Transverse colon (tissue), 4 donors: ENCODE data around the gene RPL41. TPM values are rescaled to one million over a fixed set of nuclear protein-coding genes. Genes with fewer than 3 reads are reported as not detected.
A peak's percentile ranks its signal among the peaks of the same experiment; 100 is the strongest.

Source experiments
- DNase-seq: peaks from one replicate; pipeline ENCODE4 v3.0.0-alpha.2; 2019
- H3K27ac ChIP-seq, 4 donors: fragments of 200-600 bp; sonication (generic); 2 replicates each; pipeline ENCODE4 v1.5.1; 2016 to 2018; ENCODE audit warnings: inconsistent platforms in 4 of 4
- H3K27me3 ChIP-seq: fragments of 200-600 bp; sonication (generic); 2 replicates; pipeline ENCODE4 v1.5.1; 2017; ENCODE audit warnings: inconsistent platforms
- H3K36me3 ChIP-seq, 4 donors: fragments of 200-600 bp; sonication (generic); 2 replicates each; pipeline ENCODE4 v1.5.1; 2017 to 2019; ENCODE audit warnings: inconsistent platforms in 4 of 4
- H3K4me1 ChIP-seq, 4 donors: fragments of 200-600 bp; sonication (generic); 2 replicates each; pipeline ENCODE4 v1.5.1; 2017 to 2020; ENCODE audit warnings: inconsistent platforms in 4 of 4
- H3K4me3 ChIP-seq, 4 donors: fragments of 200-600 bp; sonication (generic); 1 replicate in 1 of 4; 2 replicates in 3 of 4; pipeline versions ENCODE4 v1.5.1 to v1.6.1; 2017 to 2019; ENCODE audit warnings: inconsistent platforms in 4 of 4
- H3K9me3 ChIP-seq, 2 donors: fragments of 200-600 bp; sonication (generic); 2 replicates each; pipeline ENCODE4 v1.5.1; 2017 to 2019; ENCODE audit warnings: inconsistent platforms in 2 of 2
- EP300 ChIP-seq: sonication (generic); formaldehyde crosslinking; IDR thresholded peaks from one replicate; pipeline ENCODE4 v1.6.1; 2017; ENCODE audit warnings: antibody characterized with exemption, low read depth
- POLR2A ChIP-seq: fragments of 450-650 bp; IDR thresholded peaks from one replicate; pipeline ENCODE4 v1.6.1; 2016; ENCODE audit warnings: antibody characterized with exemption, mild to moderate bottlenecking, moderate library complexity
- POLR2AphosphoS5 ChIP-seq, 3 donors: sonication (generic); formaldehyde crosslinking; IDR thresholded peaks; one replicate each; pipeline ENCODE4 v1.6.1; 2016; ENCODE audit warnings: antibody characterized with exemption in 3 of 3
- WGBS, 2 donors: methylation state at CpG; one replicate each; pipeline ENCODE4 v1.1.5; 2018; ENCODE audit warnings: low coverage in 1 of 2; 5-methylcytosine and 5-hydroxymethylcytosine counted together
- in situ Hi-C, 4 donors: fragments of 200-750 bp; cut with MboI; loops; one replicate each; pipeline versions ENCODE4 v1.15.0 to v1.15.1; 2017; ENCODE audit warnings: low sequenced_read_pairs in 3 of 4, low pct_ligation_motif_present in 1 of 4, low pct_unique_long_range_greater_than_20kb in 1 of 4
- intact Hi-C: fragments of 100-400 bp; cut with DNase I; formaldehyde crosslinking; loops from one replicate; pipeline ENCODE4 v1.15.1; 2023; ENCODE audit warnings: low total_unique reads
- total RNA-seq, 4 donors: library from RNA; depleted of rRNA; stranded (reverse); fragments of >200 nt; gene quantifications; one replicate each; pipeline ENCODE4 v1.1.0, GENCODE V29; 2016
- TF ChIP-seq, protein P1 (sequence below), 5 experiments: fragments of 200-600 bp in 3 of 5; fragments of 450-650 bp in 2 of 5; sonication (generic) in 3 of 5; IDR thresholded peaks; 1 replicate in 2 of 5; 2 replicates in 3 of 5; pipeline ENCODE4 v1.5.1; 2016 to 2017; ENCODE audit warnings: antibody characterized with exemption in 5 of 5, inconsistent platforms in 3 of 5, mild to moderate bottlenecking in 2 of 5, moderate library complexity in 1 of 5

The RPL41 gene
- total RNA-seq, 4 donors from 2014 or later = 841 to 2,950 (median 1,684) TPM

DNA sequence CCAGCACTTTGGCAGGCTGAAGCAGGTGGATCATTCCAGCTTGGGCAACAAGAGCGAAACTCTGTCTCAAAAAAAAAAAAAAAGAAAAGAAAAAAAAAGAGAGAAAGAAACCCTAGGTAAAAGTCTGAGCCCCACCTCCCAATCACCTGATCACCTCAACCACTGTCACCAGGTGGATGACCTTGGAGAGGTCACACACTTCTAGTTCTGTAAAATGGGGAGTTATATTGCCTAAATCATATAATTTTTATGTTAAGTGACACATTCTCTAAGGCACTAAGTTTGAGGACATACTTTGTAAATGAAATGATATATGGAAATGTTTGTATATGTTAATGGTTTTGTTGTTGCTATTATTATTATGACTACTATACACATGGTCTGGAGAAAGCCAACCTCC is 38.0 kb upstream of the RPL41 start:
- Histone ChIP-seq H3K4me3 (peak overlapping the region in 1 of 4 donors; percentile 65), H3K27ac (peak overlapping the region; percentile 89 to 94 (median 90)), H3K27me3 (no peaks in the 10 kb centered on the region), H3K9me3 (no peaks in the 10 kb centered on the region), H3K36me3 (no peaks in the 10 kb centered on the region), H3K4me1 (peaks cover 0 to 23% (median 12%) of the 10 kb centered on the region in 4 donors)
- TF ChIP-seq POLR2AphosphoS5 (IDR thresholded peaks at IDR 0.05) (no peak), EP300 (no peak), POLR2A (no peak)
- TF ChIP-seq, protein P1, sequence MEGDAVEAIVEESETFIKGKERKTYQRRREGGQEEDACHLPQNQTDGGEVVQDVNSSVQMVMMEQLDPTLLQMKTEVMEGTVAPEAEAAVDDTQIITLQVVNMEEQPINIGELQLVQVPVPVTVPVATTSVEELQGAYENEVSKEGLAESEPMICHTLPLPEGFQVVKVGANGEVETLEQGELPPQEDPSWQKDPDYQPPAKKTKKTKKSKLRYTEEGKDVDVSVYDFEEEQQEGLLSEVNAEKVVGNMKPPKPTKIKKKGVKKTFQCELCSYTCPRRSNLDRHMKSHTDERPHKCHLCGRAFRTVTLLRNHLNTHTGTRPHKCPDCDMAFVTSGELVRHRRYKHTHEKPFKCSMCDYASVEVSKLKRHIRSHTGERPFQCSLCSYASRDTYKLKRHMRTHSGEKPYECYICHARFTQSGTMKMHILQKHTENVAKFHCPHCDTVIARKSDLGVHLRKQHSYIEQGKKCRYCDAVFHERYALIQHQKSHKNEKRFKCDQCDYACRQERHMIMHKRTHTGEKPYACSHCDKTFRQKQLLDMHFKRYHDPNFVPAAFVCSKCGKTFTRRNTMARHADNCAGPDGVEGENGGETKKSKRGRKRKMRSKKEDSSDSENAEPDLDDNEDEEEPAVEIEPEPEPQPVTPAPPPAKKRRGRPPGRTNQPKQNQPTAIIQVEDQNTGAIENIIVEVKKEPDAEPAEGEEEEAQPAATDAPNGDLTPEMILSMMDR (IDR thresholded peaks at IDR 0.05) = no peak
- in situ Hi-C loops (no loop called here), intact Hi-C loops (no loop called here)
- DNase-seq = no peak
- 88% methylated on average over 1 of the region's 1 CpG; no CpG with 5 or more reads in 1 of the 2 donors for WGBS, 2 donors

- intact Hi-C loops (no loop called here), in situ Hi-C loops (no loop called here)
These were observed 37.3 kb upstream of the RPL41 start for GRCh38 chr12:56078931-56079722.

GRCh38 chr12:56079723-56080555 is 36.5 kb upstream of the RPL41 start, which contains the start of gene ERBB3:
Gene ERBB3, plus strand, starts transcription at chr12:56080165. Its CDS starts 136 bp downstream, at chr12:56080301.
- peak; percentile 90 for DNase-seq
- Histone ChIP-seq H3K27me3 (no peaks in the 10 kb centered on the region), H3K4me3 (peak within 1 kb of the TSS; percentile 35 to 74 (median 64)), H3K36me3 (no peaks in the 10 kb centered on the region), H3K9me3 (no peaks in the 10 kb centered on the region), H3K27ac (peak within 1 kb of the TSS; percentile 89 to 94 (median 90)), H3K4me1 (peaks cover 0 to 37% (median 19%) of the 10 kb centered on the region in 4 donors)
- in situ Hi-C loops (no loop called here), intact Hi-C loops (no loop called here)
- 1% methylated on average over 53 of the region's 59 CpGs; no CpG with 5 or more reads in 1 of the 2 donors for WGBS, 2 donors
- TF ChIP-seq, protein P1 (IDR thresholded peaks at IDR 0.05) = peak in 2 of 5 experiments; percentile 7 to 51
- TF ChIP-seq POLR2AphosphoS5 (IDR thresholded peaks at IDR 0.05) = peak; percentile 65 to 96 (median 96)
- TF ChIP-seq POLR2A = peak; percentile 97
- no peak for TF ChIP-seq EP300

More at GRCh38 chr12:56078931-56079722, 37.3 kb upstream of the RPL41 start:
- peak overlapping the region; percentile 35 to 74 (median 64) for H3K4me3 ChIP-seq
- no peaks in the 10 kb centered on the region for H3K36me3 ChIP-seq
- no peaks in the 10 kb centered on the region for H3K9me3 ChIP-seq
- WGBS, 2 donors = 2% methylated on average over 45 of the region's 50 CpGs; no CpG with 5 or more reads in 1 of the 2 donors
- H3K4me1 ChIP-seq = peaks cover 0 to 28% (median 17%) of the 10 kb centered on the region in 4 donors
- peak overlapping the region; percentile 89 to 94 (median 90) for H3K27ac ChIP-seq
- no peaks in the 10 kb centered on the region for H3K27me3 ChIP-seq
- TF ChIP-seq POLR2A (peak; percentile 73), POLR2AphosphoS5 (IDR thresholded peaks at IDR 0.05) (peak in 2 of 3 donors; percentile 70 to 77), EP300 (no peak)
- TF ChIP-seq, protein P1 (IDR thresholded peaks at IDR 0.05) = peak; percentile 74 to 93 (median 78)
- peak; percentile 94 for DNase-seq
